ENCODE data around the gene ADCY7. TPM values are rescaled to one million over a fixed set of nuclear protein-coding genes. Genes with fewer than 3 reads are reported as not detected.

Gene ADCY7
- total RNA-seq, 2 donors from 2014 or later: 30.1 to 37.2 TPM

DNA sequence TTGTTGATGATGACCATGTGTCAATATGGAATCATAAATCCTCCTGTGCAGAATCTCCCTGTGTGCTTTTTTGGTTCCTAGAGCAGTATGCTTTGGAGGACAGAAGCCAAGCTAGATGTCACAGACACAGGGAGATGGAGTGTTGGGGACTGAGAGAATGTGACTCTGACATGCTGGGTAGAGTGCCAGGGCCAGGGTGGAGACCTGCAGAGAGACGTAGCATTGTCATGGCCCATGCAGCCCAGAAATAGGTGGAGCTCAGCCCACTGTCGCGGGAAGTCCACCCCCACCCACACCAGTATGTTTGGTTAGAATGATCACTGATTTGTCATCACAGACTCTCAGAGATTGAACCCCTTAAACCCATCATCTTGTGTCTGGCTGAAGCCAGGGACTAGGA lies 39.2 kb upstream of the ADCY7 start:
- Mint-ChIP-seq H3K4me3 (no peak overlapping the region), H3K9me3 (no peaks in the 10 kb centered on the region), H3K27me3 (ENCODE audit: insufficient read depth) (no peaks in the 10 kb centered on the region), H3K4me1 (no peaks in the 10 kb centered on the region), H3K36me3 (ENCODE audit: low read depth) (peaks cover 26% of the 10 kb centered on the region), H3K27ac (no peak overlapping the region)
- H3K4me3 ChIP-seq (ENCODE audit: low read length): no peak overlapping the region
- no peaks in the 10 kb centered on the region for H3K9me3 ChIP-seq (ENCODE audit: control insufficient read depth, low read length)
- TF ChIP-seq, protein P1, sequence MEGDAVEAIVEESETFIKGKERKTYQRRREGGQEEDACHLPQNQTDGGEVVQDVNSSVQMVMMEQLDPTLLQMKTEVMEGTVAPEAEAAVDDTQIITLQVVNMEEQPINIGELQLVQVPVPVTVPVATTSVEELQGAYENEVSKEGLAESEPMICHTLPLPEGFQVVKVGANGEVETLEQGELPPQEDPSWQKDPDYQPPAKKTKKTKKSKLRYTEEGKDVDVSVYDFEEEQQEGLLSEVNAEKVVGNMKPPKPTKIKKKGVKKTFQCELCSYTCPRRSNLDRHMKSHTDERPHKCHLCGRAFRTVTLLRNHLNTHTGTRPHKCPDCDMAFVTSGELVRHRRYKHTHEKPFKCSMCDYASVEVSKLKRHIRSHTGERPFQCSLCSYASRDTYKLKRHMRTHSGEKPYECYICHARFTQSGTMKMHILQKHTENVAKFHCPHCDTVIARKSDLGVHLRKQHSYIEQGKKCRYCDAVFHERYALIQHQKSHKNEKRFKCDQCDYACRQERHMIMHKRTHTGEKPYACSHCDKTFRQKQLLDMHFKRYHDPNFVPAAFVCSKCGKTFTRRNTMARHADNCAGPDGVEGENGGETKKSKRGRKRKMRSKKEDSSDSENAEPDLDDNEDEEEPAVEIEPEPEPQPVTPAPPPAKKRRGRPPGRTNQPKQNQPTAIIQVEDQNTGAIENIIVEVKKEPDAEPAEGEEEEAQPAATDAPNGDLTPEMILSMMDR (conservative IDR thresholded peaks at IDR 0.05): no peak
- no peaks in the 10 kb centered on the region for H3K27me3 ChIP-seq (ENCODE audit: control insufficient read depth, insufficient read depth, low read length, poor library complexity, severe bottlenecking)
- H3K4me1 ChIP-seq (ENCODE audit: control insufficient read depth, insufficient read depth, low read length): no peaks in the 10 kb centered on the region
- H3K9ac ChIP-seq (ENCODE audit: extremely low read depth, low read length, poor library complexity, severe bottlenecking): no peak overlapping the region
- DNase-seq: no peak
- 100% methylated on average over 3 of the region's 3 CpGs; no CpG with 5 or more reads in 1 of the 2 experiments for WGBS, 2 experiments (ENCODE audit: insufficient coverage in 1 of 2, insufficient read length in 1 of 2)
- no peak overlapping the region for H3K27ac ChIP-seq (ENCODE audit: low read depth, low read length)
- peaks cover 55% of the 10 kb centered on the region for H3K36me3 ChIP-seq (ENCODE audit: control insufficient read depth, insufficient read depth, low read length)

DNA sequence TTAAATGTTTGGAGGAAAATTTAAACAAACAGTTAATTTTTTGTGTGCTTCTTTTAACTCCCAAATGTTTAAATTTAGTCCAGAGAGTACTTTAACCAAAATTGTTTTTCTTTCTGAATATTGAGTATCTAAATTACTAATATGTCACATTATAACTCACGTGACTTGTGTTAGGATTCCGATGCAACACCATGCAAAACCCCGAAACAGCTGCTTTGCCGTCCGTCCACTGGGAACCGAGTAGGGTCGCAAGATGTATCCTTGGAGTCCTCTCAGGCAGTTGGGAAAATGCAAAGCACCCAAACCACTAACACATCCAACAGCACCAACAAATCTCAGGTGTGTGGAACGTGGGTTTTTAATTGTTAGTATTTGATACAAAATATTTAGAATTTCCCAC lies 38.7 kb upstream of the ADCY7 start:
- no peak for DNase-seq
- Mint-ChIP-seq H3K4me3 (no peak overlapping the region), H3K9me3 (no peaks in the 10 kb centered on the region), H3K27ac (no peak overlapping the region), H3K27me3 (ENCODE audit: insufficient read depth) (no peaks in the 10 kb centered on the region), H3K4me1 (no peaks in the 10 kb centered on the region), H3K36me3 (ENCODE audit: low read depth) (peaks cover 26% of the 10 kb centered on the region)
- H3K9ac ChIP-seq (ENCODE audit: extremely low read depth, low read length, poor library complexity, severe bottlenecking): no peak overlapping the region
- H3K4me3 ChIP-seq (ENCODE audit: low read length): no peak overlapping the region
- TF ChIP-seq, protein P1 (conservative IDR thresholded peaks at IDR 0.05): no peak
- peaks cover 59% of the 10 kb centered on the region for H3K36me3 ChIP-seq (ENCODE audit: control insufficient read depth, insufficient read depth, low read length)
- no peaks in the 10 kb centered on the region for H3K27me3 ChIP-seq (ENCODE audit: control insufficient read depth, insufficient read depth, low read length, poor library complexity, severe bottlenecking)
- no peak overlapping the region for H3K27ac ChIP-seq (ENCODE audit: low read depth, low read length)
- 84 to 100% methylated on average over 5 to 7 of the region's 8 CpGs for WGBS, 2 experiments (ENCODE audit: insufficient coverage in 1 of 2, insufficient read length in 1 of 2)
- no peaks in the 10 kb centered on the region for H3K9me3 ChIP-seq (ENCODE audit: control insufficient read depth, low read length)
- H3K4me1 ChIP-seq (ENCODE audit: control insufficient read depth, insufficient read depth, low read length): no peaks in the 10 kb centered on the region

DNA sequence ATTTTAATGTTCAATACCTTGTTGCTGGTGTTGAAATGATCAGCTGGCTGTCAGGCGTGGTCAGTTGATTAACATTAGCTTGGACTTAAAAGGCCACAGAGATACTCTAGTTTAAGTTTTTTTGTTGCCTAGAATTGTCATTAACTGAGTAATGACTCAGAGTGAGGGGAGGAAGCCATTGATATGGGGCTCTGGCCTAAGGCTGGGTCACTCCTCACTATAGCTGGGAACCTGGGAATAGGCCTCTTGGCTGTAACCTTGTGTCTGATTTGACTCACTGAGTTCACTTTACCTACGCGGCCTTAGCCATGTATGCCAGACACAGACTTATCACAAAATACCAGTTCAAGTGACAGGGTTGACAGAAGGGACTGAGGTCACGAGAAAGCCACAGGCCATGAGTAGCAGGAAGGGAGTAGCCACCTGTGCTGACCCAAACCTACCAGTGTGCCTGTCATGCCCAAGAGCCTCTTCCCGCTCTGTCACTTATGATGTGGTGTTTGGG lies 37.9 kb upstream of the ADCY7 start:
- H3K4me1 ChIP-seq (ENCODE audit: control insufficient read depth, insufficient read depth, low read length): no peaks in the 10 kb centered on the region
- H3K36me3 ChIP-seq (ENCODE audit: control insufficient read depth, insufficient read depth, low read length): peaks cover 57% of the 10 kb centered on the region
- Mint-ChIP-seq H3K27me3 (ENCODE audit: insufficient read depth) (no peaks in the 10 kb centered on the region), H3K9me3 (no peaks in the 10 kb centered on the region), H3K4me3 (no peak overlapping the region), H3K27ac (no peak overlapping the region), H3K36me3 (ENCODE audit: low read depth) (peaks cover 26% of the 10 kb centered on the region), H3K4me1 (no peaks in the 10 kb centered on the region)
- TF ChIP-seq, protein P1 (conservative IDR thresholded peaks at IDR 0.05): no peak
- 92 to 96% methylated on average over 2 to 4 of the region's 5 CpGs for WGBS, 2 experiments (ENCODE audit: insufficient coverage in 1 of 2, insufficient read length in 1 of 2)
- no peak overlapping the region for H3K9ac ChIP-seq (ENCODE audit: extremely low read depth, low read length, poor library complexity, severe bottlenecking)
- H3K27ac ChIP-seq (ENCODE audit: low read depth, low read length): no peak overlapping the region
- DNase-seq: no peak
- H3K27me3 ChIP-seq (ENCODE audit: control insufficient read depth, insufficient read depth, low read length, poor library complexity, severe bottlenecking): no peaks in the 10 kb centered on the region
- H3K4me3 ChIP-seq (ENCODE audit: low read length): no peak overlapping the region
- H3K9me3 ChIP-seq (ENCODE audit: control insufficient read depth, low read length): no peaks in the 10 kb centered on the region
